ENCODE data around the gene PPIP5K2. TPM values are rescaled to one million over a fixed set of nuclear protein-coding genes. Genes with fewer than 3 reads are reported as not detected.
"Not testable (repeated sequence)": the region's sequence is repeated elsewhere in the genome, so short reads cannot be mapped to it uniquely, and the experiment has no call there.

PPIP5K2 gene
- total RNA-seq, 2 donors from 2014 or later = 27.1 to 35.5 TPM

GRCh38 chr5:103119070-103119764 lies 884 bp upstream of the PPIP5K2 start:
- DNase-seq = no peak
- no peak for ATAC-seq
- intact Hi-C loops (cut with DNase I) = no loop called here

- DNase-seq (no peak), ATAC-seq (peak in 1 of 2 donors; percentile 4)
- intact Hi-C loops (cut with DNase I) = no loop called here
Observed at GRCh38 chr5:103120607-103121200, 603 bp downstream of the PPIP5K2 start.

GRCh38 chr5:103122242-103122641 lies 2.1 kb downstream of the PPIP5K2 start:
- ATAC-seq = no peak
- intact Hi-C loops (cut with DNase I) = no loop called here
- no peak for DNase-seq

- ATAC-seq (no peak), DNase-seq (no peak)
- intact Hi-C loops (cut with DNase I) = no loop called here
Observed at GRCh38 chr5:103126557-103126956, 6.5 kb downstream of the PPIP5K2 start.

- no peak for ATAC-seq
- DNase-seq = no peak
- intact Hi-C loops (cut with DNase I) = no loop called here
Observed at GRCh38 chr5:103127292-103127817, 7.3 kb downstream of the PPIP5K2 start.

GRCh38 chr5:103128202-103128601 lies 8.1 kb downstream of the PPIP5K2 start:
- intact Hi-C loops (cut with DNase I) = no loop called here
- DNase-seq (no peak), ATAC-seq (no peak)

GRCh38 chr5:103132684-103133083 lies 12.6 kb downstream of the PPIP5K2 start:
- DNase-seq (no peak), ATAC-seq (no peak)
- intact Hi-C loops (cut with DNase I) = loop anchor here in 1 of 2 donors (10.0 kb wide), 1 partner anchor 598 kb away; no protein-coding TSS in a partner anchor

- ATAC-seq (no peak), DNase-seq (no peak)
- intact Hi-C loops (cut with DNase I) = loop anchor here in 1 of 2 donors (10.0 kb wide), 1 partner anchor 598 kb away; no protein-coding TSS in a partner anchor
Observed at GRCh38 chr5:103133231-103133630, 13.1 kb downstream of the PPIP5K2 start.

GRCh38 chr5:103135461-103135860 lies 15.4 kb downstream of the PPIP5K2 start:
- no peak for DNase-seq
- intact Hi-C loops (cut with DNase I) = loop anchor here in 1 of 2 donors (5.0 to 10.0 kb wide), 2 partner anchors 98 to 601 kb away; no protein-coding TSS in a partner anchor
- no peak for ATAC-seq

GRCh38 chr5:103138202-103138690 lies 18.1 kb downstream of the PPIP5K2 start:
- ATAC-seq (no peak), DNase-seq (no peak)
- intact Hi-C loops (cut with DNase I) = loop anchor here in 1 of 2 donors (5.0 to 10.0 kb wide), 2 partner anchors 101 to 603 kb away; no protein-coding TSS in a partner anchor

- peak; percentile 71 for DNase-seq
- intact Hi-C loops (cut with DNase I) = loop anchor here in 1 of 2 donors (5.0 to 10.0 kb wide), 2 partner anchors 102 to 605 kb away; no protein-coding TSS in a partner anchor
- ATAC-seq = peak; percentile 88 to 89
Observed at GRCh38 chr5:103139264-103139865, 19.3 kb downstream of the PPIP5K2 start.

- ATAC-seq; intact Hi-C loops (cut with DNase I); DNase-seq: not testable (repeated sequence)
Observed at GRCh38 chr5:103142132-103142531, 22.0 kb downstream of the PPIP5K2 start.

- intact Hi-C loops (cut with DNase I) = no loop called here
- no peak for ATAC-seq
- DNase-seq = no peak
Observed at GRCh38 chr5:103145196-103145595, 25.1 kb downstream of the PPIP5K2 start.

- ATAC-seq (peak in 1 of 2 donors; percentile 55), DNase-seq (no peak)
- intact Hi-C loops (cut with DNase I) = no loop called here
Observed at GRCh38 chr5:103148213-103148612, 28.1 kb downstream of the PPIP5K2 start.

- no peak for DNase-seq
- no peak for ATAC-seq
- intact Hi-C loops (cut with DNase I) = no loop called here
Observed at GRCh38 chr5:103151156-103151555, 31.1 kb downstream of the PPIP5K2 start.

GRCh38 chr5:103166706-103167105 lies 46.6 kb downstream of the PPIP5K2 start:
- DNase-seq = no peak
- intact Hi-C loops (cut with DNase I) = no loop called here
- no peak for ATAC-seq

- no peak for ATAC-seq
- no peak for DNase-seq
- intact Hi-C loops (cut with DNase I) = no loop called here
Observed at GRCh38 chr5:103174147-103174546, 54.0 kb downstream of the PPIP5K2 start.

- intact Hi-C loops (cut with DNase I) = no loop called here
- no peak for ATAC-seq
- DNase-seq = no peak
Observed at GRCh38 chr5:103177543-103177942, 57.4 kb downstream of the PPIP5K2 start.

GRCh38 chr5:103178167-103178566 lies 58.1 kb downstream of the PPIP5K2 start:
- ATAC-seq = no peak
- intact Hi-C loops (cut with DNase I) = no loop called here
- no peak for DNase-seq

- intact Hi-C loops (cut with DNase I) = loop anchor here in 1 of 2 donors (10.0 kb wide), 1 partner anchor 59 kb away; no protein-coding TSS in a partner anchor
- ATAC-seq (no peak), DNase-seq (no peak)
Observed at GRCh38 chr5:103186152-103186551, 66.1 kb downstream of the PPIP5K2 start.

Measured in left cardiac atrium (tissue), 4 donors.